GM18498 (cell line): Measurements from ENCODE around the gene RNF4.
A peak's percentile ranks its signal among the peaks of the same experiment; 100 is the strongest.

Experiments
- ATAC-seq: cut with Tn5 transposase; IDR thresholded peaks from one replicate; pipeline ENCODE4 v1.9.1; 2021; ENCODE audit warnings: mild to moderate bottlenecking, moderate library complexity; ENCODE audit not compliant: unreplicated experiment

Gene RNF4

GRCh38 chr4:2437475-2438215 lies 31.3 kb upstream of the RNF4 start:
- ATAC-seq: no peak

- no peak for ATAC-seq
These were observed 29.8 kb upstream of the RNF4 start for GRCh38 chr4:2438822-2439718.

DNA sequence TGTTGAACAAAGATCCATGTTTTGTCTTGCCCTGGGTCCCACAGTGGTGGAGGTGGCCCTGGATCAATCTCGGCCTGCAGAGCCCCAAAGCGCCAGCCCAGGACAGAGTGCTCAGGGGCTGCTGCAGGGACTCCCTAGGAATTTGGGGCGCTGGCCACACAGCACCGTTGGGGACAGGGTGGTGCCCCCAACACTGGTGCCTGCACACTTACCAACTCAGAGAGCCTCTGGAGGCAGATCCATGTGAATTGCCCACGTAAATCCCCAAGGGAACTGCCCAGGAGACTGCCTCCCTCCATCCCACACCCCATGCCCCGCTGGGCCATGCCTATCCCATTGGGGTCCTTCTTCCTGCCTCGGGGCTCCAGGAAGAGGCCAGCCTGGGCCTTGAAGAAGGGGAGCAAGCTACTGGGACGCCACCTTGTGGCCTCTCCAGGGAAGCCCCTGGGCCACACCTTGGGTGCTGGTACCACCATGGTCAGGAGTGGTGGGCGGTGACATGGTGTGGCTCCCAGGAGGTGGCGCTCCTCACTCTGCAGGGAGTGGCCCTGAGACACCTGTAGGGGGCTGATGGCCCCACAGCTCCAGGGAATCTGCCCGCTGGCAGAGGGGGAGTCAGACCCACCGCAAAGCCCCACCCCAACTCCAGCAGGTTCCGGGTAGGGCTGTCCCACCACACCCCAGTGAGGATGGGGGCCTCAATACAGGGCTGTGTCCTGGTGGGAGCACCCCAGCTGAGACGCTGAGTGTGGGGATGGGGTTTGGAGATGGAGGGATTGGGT lies 27.3 kb upstream of the RNF4 start:
- peak; percentile 88 for ATAC-seq

GRCh38 chr4:2442175-2442993 lies 26.5 kb upstream of the RNF4 start:
- no peak for ATAC-seq

DNA sequence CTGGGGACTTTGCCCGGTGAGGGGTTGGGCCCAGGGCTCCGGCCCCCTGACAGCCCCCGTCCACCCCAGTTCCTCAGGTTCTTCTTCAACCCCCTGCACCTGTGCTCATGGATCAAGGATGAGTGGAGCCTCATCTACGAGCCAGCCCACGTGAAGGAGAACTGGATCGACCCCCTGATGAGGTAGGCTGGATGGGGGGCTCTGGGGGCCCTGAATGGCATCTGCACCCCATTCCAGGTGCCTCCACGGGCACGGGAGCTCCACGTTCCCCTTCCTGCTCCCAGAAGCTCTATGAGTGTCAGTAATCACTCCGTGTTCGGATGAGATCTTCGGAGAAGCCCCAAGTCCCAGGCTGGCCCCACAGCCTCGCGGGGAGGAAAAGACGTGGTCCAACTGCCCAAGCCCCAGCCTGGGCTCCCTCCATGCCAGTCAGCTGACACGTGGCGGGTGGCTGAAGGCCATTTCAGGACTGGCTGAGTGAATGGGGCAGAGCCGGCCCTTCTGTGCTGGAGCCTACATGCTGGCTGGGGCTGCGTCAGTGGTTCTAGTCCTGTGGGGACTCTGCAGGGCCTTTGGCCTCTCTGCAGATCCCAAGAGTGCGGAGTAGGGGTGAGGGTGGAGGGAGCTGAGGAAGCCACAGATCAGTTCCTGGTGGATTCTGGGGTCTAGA lies 25.7 kb upstream of the RNF4 start:
- ATAC-seq: no peak

DNA sequence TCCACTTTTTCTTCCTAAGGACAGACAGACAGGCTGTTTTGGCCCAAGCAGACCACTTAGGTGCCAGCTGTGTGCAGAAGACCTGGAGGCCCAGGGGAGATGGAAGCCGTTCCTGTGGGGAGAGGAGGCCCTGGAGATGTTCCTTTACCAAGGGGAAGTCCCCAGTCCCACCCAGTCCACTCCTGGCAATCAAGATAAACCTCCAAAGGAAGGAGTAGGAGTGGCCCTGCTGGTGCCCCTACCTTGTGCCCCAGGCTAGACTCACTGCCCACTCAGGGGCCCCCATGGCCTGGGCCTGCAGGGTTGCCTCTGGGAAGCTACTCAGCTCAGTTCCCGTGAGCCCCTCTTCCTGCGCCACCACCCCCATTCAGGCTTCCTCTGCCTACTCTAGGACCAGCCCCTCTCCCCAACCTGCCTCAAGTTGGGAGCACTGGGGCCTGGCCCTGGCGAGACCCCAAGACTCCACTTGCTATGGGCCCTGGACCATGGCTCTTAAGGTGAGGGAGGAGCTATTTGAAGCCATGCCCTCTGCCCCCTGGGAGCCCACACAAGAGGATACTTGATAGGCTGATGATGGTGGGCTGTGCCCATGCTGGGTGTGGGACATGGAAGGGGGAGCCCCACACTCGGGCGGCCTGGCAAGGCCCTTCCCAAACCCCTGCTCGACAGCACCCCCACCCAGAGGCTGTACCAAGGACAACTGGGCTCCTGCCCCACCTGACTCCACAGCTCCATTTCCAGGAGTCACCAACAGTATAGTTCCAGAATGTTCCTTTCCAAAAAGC lies 24.8 kb upstream of the RNF4 start:
- ATAC-seq: no peak

GRCh38 chr4:2445130-2445529 lies 23.8 kb upstream of the RNF4 start:
- ATAC-seq: no peak

DNA sequence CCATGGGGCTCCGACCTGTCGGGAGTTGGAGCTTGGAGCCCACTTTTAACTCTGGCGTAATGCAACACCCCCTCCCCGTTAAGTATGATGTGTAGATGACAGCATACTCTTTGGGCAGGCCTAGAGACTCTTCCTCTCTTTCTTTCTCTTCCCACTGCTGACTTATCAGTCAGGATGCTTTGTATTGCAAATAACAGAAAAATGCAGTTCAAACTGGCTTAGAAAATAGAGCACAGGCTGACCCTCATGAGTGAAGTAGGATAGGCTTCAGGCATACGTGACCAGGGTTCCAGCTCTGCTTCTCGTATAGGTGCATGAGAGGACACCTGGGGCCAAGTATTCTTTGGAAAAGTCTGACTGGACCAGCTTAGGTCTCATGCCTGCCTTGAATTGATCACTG lies 23.3 kb upstream of the RNF4 start:
- no peak for ATAC-seq

DNA sequence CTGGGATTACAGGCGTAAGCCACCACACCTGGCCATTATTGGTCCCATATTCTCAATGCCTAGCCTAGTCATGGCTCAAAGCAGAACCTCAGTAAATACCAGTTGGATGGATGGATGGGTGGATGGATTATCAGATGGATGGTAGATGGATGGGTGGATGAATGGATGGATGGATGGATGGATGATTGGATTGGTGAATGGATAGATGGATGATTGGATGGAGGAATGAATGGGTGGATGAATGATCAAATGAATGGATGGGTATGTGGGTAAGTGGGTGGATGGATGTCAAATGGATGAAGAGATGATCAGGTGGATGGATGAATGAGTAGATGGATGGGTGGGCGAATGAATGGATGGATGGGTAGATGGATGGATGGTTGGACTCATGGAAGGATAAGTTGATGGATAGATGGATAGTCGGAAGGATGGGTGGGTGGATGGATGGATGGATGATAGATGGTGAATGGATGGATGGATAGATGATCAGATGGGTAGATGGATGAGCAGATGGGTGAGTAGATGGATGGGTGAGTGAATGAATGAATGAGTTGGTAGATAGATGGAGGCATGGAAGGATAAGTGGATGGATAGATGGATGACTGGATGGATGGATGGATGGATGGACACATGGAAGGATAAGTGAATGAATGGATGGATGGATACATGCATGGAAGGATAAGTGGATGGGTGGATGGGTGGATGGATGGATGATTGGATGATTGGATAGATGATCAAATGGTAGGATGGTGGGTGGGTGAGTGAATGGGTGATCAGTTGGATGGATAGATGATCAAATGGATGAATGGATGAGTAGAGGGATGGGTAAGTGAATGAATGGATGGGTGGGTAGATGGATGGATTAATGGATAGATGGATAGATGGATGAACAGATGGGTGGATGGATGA lies 22.0 kb upstream of the RNF4 start:
- ATAC-seq: no peak

DNA sequence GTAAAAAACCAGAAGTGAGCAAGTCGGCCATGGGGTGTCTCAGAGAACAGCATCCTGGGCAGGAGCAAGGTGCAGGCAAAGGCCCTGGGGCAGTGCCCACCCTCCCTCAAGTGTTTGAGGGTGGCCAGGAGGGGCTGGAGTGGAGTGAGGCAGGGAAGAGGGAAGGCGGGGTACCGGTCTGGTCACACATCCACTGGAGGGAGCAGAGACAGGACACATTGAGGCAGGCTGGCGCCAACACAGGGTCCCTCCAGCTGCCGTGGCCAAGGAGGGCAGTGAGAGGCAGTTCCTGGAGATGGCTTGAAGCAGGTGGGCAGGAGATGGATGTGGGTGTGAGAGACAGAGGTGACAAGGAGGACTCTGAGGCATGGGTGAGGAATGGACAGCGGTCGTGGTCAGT lies 20.3 kb upstream of the RNF4 start:
- no peak for ATAC-seq

- ATAC-seq: no peak
These were observed 19.9 kb upstream of the RNF4 start for GRCh38 chr4:2449051-2449450.

DNA sequence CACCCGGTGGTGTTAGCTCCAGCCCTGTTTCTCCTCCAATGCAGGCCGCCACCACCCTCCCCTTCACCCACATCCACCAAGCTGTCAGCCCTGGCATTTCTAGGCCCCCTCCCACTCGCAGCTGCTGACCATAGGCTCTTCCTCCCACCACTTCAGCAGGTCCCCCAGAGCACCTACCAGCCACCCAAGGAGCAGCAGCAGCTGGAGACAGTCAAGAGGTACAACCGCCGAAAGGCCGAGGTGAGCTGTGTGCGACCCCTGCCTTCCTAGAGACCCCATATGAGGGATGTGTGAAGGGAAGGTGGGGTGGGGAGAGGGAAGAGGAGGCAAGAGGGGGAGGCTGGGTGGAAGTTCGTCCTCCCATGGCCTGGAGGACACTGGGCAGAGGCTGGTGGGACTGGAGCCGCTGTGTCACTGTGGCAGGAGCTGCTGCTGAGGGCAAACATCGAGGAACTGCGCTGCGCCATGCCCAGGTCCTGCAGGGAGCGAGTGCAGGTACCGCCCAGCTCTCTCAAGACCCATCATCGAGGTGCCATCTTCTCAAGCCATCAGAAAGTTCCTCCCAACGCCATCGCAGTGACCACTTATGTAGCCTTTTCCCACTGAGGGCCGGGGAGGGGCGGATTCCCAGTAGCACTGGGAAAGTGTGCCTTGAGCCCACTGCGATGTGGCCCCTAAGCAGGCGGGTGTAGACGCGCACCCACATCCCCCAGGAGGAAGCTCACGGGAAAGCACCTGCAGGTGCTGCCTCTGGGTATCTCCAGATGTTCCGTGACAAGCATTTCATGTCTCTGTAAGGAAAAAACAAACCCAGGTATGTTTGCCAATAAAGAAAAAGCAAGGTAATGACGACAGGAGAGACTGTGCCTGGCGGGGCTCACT lies 19.2 kb upstream of the RNF4 start:
- ATAC-seq: no peak

DNA sequence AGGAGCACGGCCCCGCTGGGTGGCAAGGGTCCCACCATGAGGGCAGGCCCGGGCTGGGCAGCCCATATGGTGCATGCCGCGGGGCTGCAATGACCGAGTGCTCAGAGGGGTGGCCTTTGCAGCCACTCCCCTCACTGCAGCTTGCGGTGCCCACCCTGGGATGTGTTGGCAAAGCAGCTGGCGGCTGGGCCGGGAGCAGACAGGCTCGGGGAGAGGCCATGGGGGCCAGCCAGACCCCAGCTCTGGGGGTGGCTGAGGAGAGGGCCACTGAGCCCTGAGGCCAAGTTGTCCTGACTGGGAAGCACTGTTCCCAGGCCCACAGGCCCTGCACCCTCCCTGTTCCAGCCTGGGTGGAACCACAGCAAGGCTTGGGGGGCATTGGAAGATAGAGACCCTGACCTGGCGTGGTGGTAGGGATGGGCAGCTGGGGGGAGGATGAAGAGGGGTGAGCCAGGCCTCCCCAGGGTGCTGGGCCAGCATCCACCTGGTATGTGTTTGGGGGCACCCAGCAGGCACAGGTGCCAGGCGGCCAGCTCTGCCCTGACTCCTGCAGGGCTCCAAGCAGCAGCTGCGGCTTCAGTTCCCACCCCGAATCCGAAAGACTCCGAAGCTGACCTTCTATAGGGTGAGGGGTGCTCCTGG lies 18.4 kb upstream of the RNF4 start:
- no peak for ATAC-seq

GRCh38 chr4:2451036-2451520 lies 17.8 kb upstream of the RNF4 start:
- ATAC-seq: no peak

DNA sequence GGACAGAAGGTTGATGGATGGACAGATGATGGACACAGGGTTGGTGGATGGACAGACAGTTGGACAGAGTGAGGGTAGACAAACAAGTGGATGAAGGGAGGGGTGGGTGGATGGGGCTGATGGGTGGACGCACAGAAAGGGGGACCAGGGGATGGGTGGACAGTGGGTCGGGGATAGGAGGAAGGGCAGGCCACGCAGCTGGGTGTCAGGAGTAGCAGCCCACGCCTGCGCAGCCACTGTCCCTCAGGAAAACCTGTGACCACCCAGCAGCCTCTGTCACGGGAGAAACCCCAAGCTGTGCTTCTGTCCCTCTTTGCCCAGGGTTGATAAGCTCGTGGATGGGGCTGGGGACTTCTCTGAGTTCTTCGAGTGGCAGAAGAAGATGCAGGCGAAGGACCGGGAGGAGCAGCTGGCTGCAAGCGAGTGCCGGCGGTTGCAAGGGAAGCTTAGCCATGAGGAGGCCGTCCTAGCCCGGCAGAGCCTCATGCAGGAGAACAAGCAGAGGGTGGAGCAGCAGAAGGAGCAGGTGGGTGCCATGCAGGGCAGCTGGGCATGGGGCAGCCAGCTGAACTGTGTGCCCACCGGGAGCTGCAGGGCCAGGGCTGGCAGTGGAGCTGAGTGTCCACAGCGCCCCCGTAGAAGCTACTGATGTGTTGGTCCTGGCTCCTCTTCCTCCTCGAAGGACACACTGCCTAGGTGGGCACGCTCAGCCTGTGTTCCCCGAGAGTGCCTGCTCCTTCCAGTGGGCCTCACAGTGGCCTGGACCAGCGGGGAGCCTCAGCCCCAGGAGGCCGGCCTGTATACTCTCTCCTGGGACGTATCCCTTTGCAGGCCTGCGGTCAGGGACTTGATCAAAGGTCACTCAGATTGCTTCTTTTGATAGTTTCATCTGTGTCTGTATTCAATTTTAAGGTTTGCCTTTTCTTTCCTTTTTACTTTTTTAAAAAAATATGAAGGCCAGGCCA lies 16.8 kb upstream of the RNF4 start:
- ATAC-seq: no peak
